CD14-positive monocyte (primary cell): ENCODE data around the gene PRKCA. TPM values are rescaled to one million over a fixed set of nuclear protein-coding genes. Genes with fewer than 3 reads are reported as not detected.
A peak's percentile ranks its signal among the peaks of the same experiment; 100 is the strongest.

Experiments
- DNase-seq, 3 donors: peaks; one replicate each; pipeline ENCODE4 v3.0.0-alpha.2; 2011 to 2022
- H2AFZ ChIP-seq: 2 replicates; pipeline ENCODE4 v1.6.0; 2012; ENCODE audit warnings: mild to moderate bottlenecking, low read depth, low read length, inconsistent platforms; ENCODE audit not compliant: insufficient read depth, poor library complexity, severe bottlenecking
- H3K27ac ChIP-seq, 2 donors: 1 replicate in 1 of 2; 2 replicates in 1 of 2; pipeline ENCODE4 v1.5.1; 2012 to 2013; ENCODE audit warnings: low read length in 2 of 2, control low read depth in 1 of 2, inconsistent platforms in 1 of 2, low read depth in 1 of 2, mild to moderate bottlenecking in 1 of 2
- H3K27me3 ChIP-seq, 2 donors: one replicate each; pipeline versions ENCODE4 v1.6.0 to v1.6.1; 2011 to 2013; ENCODE audit warnings: low read length in 2 of 2; ENCODE audit not compliant: control insufficient read depth in 2 of 2, insufficient read depth in 2 of 2
- H3K36me3 ChIP-seq, 2 donors: replicated peaks in 1 of 2; 1 replicate in 1 of 2; 2 replicates in 1 of 2; pipeline versions ENCODE4 v1.5.1 to v1.6.1; 2012 to 2013; ENCODE audit warnings: low read length in 2 of 2, control low read depth in 1 of 2, inconsistent platforms in 1 of 2, mild to moderate bottlenecking in 1 of 2; ENCODE audit not compliant: insufficient read depth in 2 of 2, control insufficient read depth in 1 of 2
- H3K4me1 ChIP-seq, 2 donors: 1 replicate in 1 of 2; 2 replicates in 1 of 2; pipeline versions ENCODE4 v1.5.1 to v1.6.1; 2012 to 2013; ENCODE audit warnings: low read length in 2 of 2, control low read depth in 1 of 2, inconsistent platforms in 1 of 2, mild to moderate bottlenecking in 1 of 2, moderate library complexity in 1 of 2; ENCODE audit not compliant: insufficient read depth in 2 of 2, control insufficient read depth in 1 of 2
- H3K4me2 ChIP-seq: replicated peaks from 2 replicates; pipeline ENCODE3; 2012; ENCODE audit warnings: low read length, moderate library complexity, mild to moderate bottlenecking; ENCODE audit not compliant: poor library complexity, severe bottlenecking; ENCODE audit errors: extremely low read depth
- H3K4me3 ChIP-seq, 3 experiments: fragments of 200-600 bp in 1 of 3; sonication (generic) in 1 of 3; replicated peaks in 1 of 3; 1 replicate in 2 of 3; 2 replicates in 1 of 3; pipeline ENCODE4 v1.5.1; 2011 to 2013; ENCODE audit warnings: low read length in 3 of 3, mild to moderate bottlenecking in 3 of 3, control low read depth in 2 of 3, low read depth in 2 of 3, inconsistent platforms in 1 of 3, moderate library complexity in 1 of 3
- H3K79me2 ChIP-seq: 2 replicates; pipeline ENCODE4 v1.6.0; 2012; ENCODE audit warnings: mild to moderate bottlenecking, control low read depth, inconsistent platforms, low read length, moderate library complexity; ENCODE audit not compliant: insufficient read depth
- H3K9ac ChIP-seq: 2 replicates; pipeline ENCODE4 v1.6.0; 2017; ENCODE audit warnings: low read length, mild to moderate bottlenecking; ENCODE audit not compliant: insufficient read depth, poor library complexity, severe bottlenecking
- H3K9me3 ChIP-seq, 2 donors: replicated peaks in 1 of 2; 1 replicate in 1 of 2; 2 replicates in 1 of 2; pipeline versions ENCODE4 v1.5.1 to v1.6.1; 2012 to 2013; ENCODE audit warnings: low read length in 2 of 2, control low read depth in 1 of 2; ENCODE audit not compliant: control insufficient read depth in 1 of 2, insufficient read depth in 1 of 2
- H4K20me1 ChIP-seq: 2 replicates; pipeline ENCODE4 v1.6.0; 2012; ENCODE audit warnings: mild to moderate bottlenecking, low read length, control low read depth, moderate library complexity; ENCODE audit not compliant: insufficient read depth
- H3K27ac Mint-ChIP-seq, 7 donors: one replicate each; pipeline ENCODE4 v1.8.0; 2020; ENCODE audit warnings: mild to moderate bottlenecking in 7 of 7, mixed read lengths in 7 of 7, moderate library complexity in 6 of 7, inconsistent platforms in 2 of 7
- H3K27me3 Mint-ChIP-seq, 3 donors: one replicate each; pipeline ENCODE4 v1.8.0; 2021 to 2022; ENCODE audit warnings: low read depth in 3 of 3, mild to moderate bottlenecking in 3 of 3, mixed read lengths in 3 of 3, moderate library complexity in 3 of 3, inconsistent platforms in 1 of 3
- H3K36me3 Mint-ChIP-seq, 2 donors: one replicate each; pipeline ENCODE4 v1.8.0; 2020; ENCODE audit warnings: mixed read lengths in 2 of 2, inconsistent platforms in 1 of 2, mild to moderate bottlenecking in 1 of 2
- H3K4me1 Mint-ChIP-seq: one replicate; pipeline ENCODE4 v1.8.0; 2020; ENCODE audit warnings: mild to moderate bottlenecking, mixed read lengths
- H3K4me3 Mint-ChIP-seq, 2 donors: one replicate each; pipeline ENCODE4 v1.8.0; 2020; ENCODE audit warnings: mild to moderate bottlenecking in 2 of 2, mixed read lengths in 2 of 2, moderate library complexity in 1 of 2
- H3K9me3 Mint-ChIP-seq, 7 donors: one replicate each; pipeline ENCODE4 v1.8.0; 2020 to 2022; ENCODE audit warnings: mixed read lengths in 7 of 7, mild to moderate bottlenecking in 6 of 7, moderate library complexity in 6 of 7, inconsistent platforms in 2 of 7
- CTCF ChIP-seq: fragments of 200-600 bp; IDR thresholded peaks from one replicate; pipeline ENCODE4 v1.8.0; 2022; ENCODE audit warnings: antibody characterized with exemption, mild to moderate bottlenecking
- WGBS: methylation state at CpG from one replicate; pipeline ENCODE4 v1.1.5; 2013; ENCODE audit warnings: missing lambda C conversion rate; ENCODE audit not compliant: insufficient coverage; 5-methylcytosine and 5-hydroxymethylcytosine counted together
- intact Hi-C, 2 donors: fragments of 100-400 bp; cut with micrococcal nuclease; formaldehyde crosslinking; loops; one replicate each; pipeline versions ENCODE4 v1.15.0 to v1.15.1; 2023
- polyA plus RNA-seq, 3 donors: library from polyadenylated mRNA; depleted of rRNA in 1 of 3; unstranded in 2 of 3; stranded (reverse) in 1 of 3; fragments of 300-500 nt in 2 of 3; fragments of >200 nt in 1 of 3; fragmentation: Illumina TruSeq in 2 of 3; gene quantifications; 1 replicate in 2 of 3; 2 replicates in 1 of 3; pipeline ENCODE4 v1.2.3, GENCODE V29; 2012 to 2021

The PRKCA gene
- polyA plus RNA-seq, 3 donors, result 0.22 to 7.1 (median 0.30) TPM

- Histone ChIP-seq H3K9ac (no peak overlapping the region), H2AFZ (no peak overlapping the region), H3K36me3 (no peaks in the 10 kb centered on the region), H3K4me3 (no peak overlapping the region), H3K4me2 (no peak overlapping the region), H3K4me1 (peaks cover 7 to 10% of the 10 kb centered on the region in 2 donors), H3K79me2 (no peaks in the 10 kb centered on the region), H3K9me3 (no peaks in the 10 kb centered on the region), H4K20me1 (no peaks in the 10 kb centered on the region), H3K27me3 (no peaks in the 10 kb centered on the region), H3K27ac (no peak overlapping the region)
- intact Hi-C loops, result no loop called here
- no peaks in the 10 kb centered on the region for H3K27me3 Mint-ChIP-seq
- peaks cover 25% of the 10 kb centered on the region for H3K4me1 Mint-ChIP-seq
- peaks cover 4 to 18% of the 10 kb centered on the region in 2 donors for H3K36me3 Mint-ChIP-seq
- peaks cover 0 to 4% (median 1%) of the 10 kb centered on the region in 7 donors for H3K9me3 Mint-ChIP-seq
- 87% methylated on average over 2 of the region's 4 CpGs for WGBS
- H3K27ac Mint-ChIP-seq, result peak overlapping the region in 4 of 7 donors; percentile 7 to 73 (median 44)
- H3K4me3 Mint-ChIP-seq, result no peak overlapping the region
- no peak for DNase-seq
- no peak for TF ChIP-seq CTCF
Observed at GRCh38 chr17:66579556-66579955, 277.1 kb downstream of the PRKCA start.

GRCh38 chr17:66580184-66580955 lies 278.0 kb downstream of the PRKCA start:
- no peaks in the 10 kb centered on the region for H4K20me1 ChIP-seq
- H3K36me3 ChIP-seq, result no peaks in the 10 kb centered on the region
- peaks cover 25% of the 10 kb centered on the region for H3K4me1 Mint-ChIP-seq
- no peak overlapping the region for H2AFZ ChIP-seq
- H3K4me3 Mint-ChIP-seq, result no peak overlapping the region
- no peak for DNase-seq
- H3K36me3 Mint-ChIP-seq, result peaks cover 4 to 20% of the 10 kb centered on the region in 2 donors
- no peaks in the 10 kb centered on the region for H3K27me3 ChIP-seq
- H3K27ac ChIP-seq, result no peak overlapping the region
- no peak overlapping the region for H3K4me2 ChIP-seq
- H3K27me3 Mint-ChIP-seq, result peaks cover 0 to 2% (median 0%) of the 10 kb centered on the region in 3 donors
- TF ChIP-seq CTCF, result no peak
- intact Hi-C loops, result no loop called here
- H3K9ac ChIP-seq, result no peak overlapping the region
- no peaks in the 10 kb centered on the region for H3K9me3 ChIP-seq
- H3K9me3 Mint-ChIP-seq, result peaks cover 0 to 4% (median 1%) of the 10 kb centered on the region in 7 donors
- 88% methylated on average over 5 of the region's 15 CpGs for WGBS
- H3K4me1 ChIP-seq, result peaks cover 7 to 10% of the 10 kb centered on the region in 2 donors
- H3K79me2 ChIP-seq, result no peaks in the 10 kb centered on the region
- H3K4me3 ChIP-seq, result no peak overlapping the region
- H3K27ac Mint-ChIP-seq, result peak overlapping the region in 1 of 7 donors; percentile 27
